Measurements from ENCODE around the gene MSX2.

MSX2 gene

DNA sequence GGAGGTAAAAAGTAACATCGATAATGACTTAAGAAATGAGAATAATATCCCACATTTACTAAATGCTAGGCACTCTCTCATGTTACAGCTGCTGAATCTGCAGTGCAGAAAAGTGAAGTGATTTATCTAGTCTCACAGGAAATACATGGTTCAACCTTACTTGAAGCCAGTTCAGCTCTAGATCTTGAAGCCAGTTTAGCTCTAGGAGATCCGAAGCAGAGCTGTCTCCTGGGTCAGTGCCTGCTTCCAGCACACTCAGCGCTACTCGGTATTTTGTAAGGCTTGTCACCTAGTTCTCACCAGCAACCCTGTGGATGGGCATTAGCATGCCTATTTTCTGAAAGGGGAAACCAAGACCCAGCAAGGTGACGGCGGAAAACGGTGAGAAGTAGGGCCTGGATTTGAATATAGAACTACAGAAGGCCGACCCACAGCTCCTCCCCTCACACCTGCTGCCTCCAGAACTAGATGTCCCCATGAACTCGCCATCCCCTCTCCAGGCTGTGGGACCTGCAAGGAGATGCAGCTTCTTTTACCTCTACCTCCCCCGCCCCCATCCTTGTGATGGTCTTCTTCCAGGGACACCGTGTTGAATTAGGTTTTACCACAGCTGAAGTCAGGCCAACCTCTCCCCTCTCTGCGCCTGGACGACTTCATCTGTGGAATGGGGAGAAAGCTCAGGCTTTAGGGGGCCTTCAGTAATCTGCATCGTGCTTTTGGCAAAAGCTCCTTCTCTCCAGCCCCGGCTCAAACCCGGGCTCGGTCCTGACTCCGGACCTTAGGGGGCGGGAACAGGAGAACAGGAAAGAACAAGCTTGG is 4.4 kb upstream of the MSX2 start:
- FAIRE-seq = no peak

DNA sequence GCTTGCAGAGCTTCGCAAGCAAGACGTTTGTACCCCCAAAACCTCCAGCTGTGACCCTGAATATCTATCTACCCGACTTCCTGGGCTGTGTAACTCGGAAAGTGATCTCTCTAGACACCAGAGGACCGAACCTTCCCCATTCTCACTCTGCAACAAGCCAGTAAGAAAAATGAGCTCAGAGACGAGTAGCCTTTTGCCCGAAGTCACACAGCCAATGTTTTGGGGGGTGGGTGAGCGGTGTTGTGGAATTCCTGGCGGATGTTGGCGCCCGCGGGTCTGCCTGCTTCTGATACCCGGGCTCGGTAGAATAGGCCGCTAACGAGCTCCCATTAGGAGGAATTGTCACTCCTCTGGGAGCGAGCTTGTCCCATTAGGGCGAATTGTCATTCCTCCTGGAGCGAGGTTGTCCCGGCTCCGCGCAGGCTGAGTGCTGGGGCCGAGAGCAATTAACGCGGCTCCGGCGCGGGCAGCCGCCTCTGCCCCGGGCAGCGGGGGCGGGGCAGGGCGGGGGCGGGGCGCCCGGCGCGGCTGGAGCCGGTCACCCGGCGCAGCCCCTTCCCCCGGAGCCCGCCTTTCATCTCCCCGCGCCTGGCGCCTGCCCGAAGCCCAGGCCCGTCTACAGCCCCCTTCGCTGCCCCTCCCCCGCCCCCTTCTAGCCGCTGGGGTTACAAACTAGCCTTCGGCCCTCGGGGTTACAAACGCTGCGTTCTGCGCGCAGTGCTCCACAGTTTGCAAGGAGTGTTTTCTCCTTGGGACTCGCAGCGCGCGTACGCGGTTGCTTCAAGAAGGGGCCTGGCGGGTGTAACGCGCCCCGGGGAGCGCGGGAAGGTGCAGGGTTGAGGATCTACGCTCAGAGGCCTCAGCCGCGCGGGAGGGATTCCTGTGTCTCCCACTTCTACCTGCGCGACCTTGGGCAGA is 3.5 kb upstream of the MSX2 start:
- FAIRE-seq = no peak

- no peak for FAIRE-seq
Observed at GRCh38 chr5:174721530-174722432, 2.6 kb upstream of the MSX2 start.

DNA sequence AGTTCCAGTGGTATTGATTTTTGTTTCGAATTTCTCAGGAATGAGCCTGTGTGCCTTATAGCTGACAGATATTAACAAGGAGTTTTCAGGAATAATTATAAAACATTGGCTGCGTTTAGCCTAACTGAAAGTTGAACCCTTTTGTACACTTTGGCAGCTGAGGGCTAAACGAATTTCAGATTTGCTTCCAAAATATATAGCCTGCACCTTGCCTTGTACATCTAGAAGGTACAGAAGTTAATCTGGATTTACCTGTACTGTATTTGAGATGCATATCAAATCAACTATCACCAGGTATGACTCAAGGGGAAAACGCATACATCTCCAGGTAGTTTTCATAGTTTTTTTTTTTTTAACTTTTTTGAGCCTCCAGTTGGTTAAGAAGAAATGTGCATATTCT is 1.9 kb upstream of the MSX2 start:
- FAIRE-seq = no peak

- no peak for FAIRE-seq
Observed at GRCh38 chr5:174723315-174723978, 935 bp upstream of the MSX2 start.

GRCh38 chr5:174723979-174724483 is 351 bp upstream of the MSX2 start:
- FAIRE-seq = no peak

DNA sequence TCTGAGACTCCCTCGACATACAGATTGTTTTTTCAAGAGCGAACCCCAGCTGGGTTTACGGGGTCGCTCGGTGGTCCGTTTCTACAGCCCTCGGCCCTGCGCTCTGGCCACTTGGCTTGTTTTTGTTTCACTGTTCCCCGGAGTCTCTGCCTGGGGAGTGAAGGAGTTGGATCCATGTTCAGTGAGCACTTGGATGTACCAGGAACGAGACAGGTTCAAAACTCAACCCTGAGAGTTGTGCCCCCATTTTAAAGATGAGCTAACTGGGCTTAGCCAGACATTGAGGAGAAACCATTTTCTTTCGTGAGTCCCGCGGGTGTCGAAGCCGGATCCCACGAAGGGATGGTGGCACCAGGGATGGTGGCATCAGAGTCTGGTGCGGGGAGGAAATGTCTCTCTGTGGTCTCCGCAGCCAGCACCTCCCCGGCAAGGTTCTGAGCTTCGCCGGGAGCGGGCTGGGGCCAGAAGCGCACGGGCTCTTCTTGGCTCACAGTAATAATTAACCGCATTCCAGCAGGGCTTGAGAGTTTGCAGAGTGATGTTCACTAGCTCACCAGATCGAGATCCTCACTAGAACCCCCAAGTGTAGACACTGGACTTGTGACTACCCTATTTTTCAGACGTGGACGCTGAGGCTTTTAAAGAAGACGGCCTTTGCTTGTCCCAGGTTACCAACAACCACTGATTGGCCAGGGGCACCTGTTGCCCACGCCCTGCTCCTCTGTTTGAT is 1.0 kb downstream of the MSX2 start:
- FAIRE-seq = no peak

GRCh38 chr5:174725991-174726601 is 1.7 kb downstream of the MSX2 start:
- no peak for FAIRE-seq

GRCh38 chr5:174726916-174727793 is 2.8 kb downstream of the MSX2 start:
- no peak for FAIRE-seq

DNA sequence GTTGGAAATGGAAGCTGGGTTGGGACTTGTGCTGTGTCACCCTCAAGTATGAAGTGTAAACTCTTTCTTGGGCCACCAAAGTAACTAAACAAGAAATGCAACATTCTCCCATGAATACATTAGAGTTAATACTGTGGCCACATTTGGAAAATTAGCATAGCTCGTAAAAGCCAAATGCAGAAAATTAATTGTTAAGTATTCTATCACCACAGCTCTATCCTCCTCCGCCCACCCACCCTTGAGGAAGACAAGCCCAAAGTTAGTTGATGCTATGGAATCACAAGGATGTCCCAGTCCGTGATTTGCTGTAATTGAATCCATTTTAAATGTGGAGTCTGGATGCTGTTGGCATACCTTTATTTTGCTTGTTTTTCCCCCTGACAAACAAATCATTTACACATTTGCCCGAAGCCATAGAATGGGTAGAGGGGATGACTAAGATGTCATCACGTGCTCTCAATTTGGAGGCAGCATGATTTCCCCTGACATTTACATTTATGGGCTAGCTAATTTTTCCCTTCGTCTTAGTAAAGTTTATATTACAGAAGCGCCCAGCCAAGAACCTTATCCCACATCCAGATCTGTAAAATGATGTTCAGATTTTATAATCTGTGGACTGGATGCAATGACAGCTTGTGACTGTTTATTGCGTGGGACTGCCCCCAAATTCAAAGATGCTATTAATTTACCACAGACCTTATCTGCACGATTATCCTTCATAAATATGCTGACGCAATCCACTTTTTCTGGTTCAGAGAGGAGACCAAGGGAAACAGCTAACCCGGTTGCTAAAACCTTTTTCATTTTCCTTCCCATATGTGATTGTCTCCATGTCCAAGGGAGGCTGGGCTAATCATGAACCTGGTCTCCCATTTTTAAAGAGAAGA is 3.7 kb downstream of the MSX2 start:
- FAIRE-seq = no peak

- no peak for FAIRE-seq
Observed at GRCh38 chr5:174729075-174729680, 4.8 kb downstream of the MSX2 start.

GRCh38 chr5:174731214-174732035 is 7.0 kb downstream of the MSX2 start:
- no peak for FAIRE-seq

DNA sequence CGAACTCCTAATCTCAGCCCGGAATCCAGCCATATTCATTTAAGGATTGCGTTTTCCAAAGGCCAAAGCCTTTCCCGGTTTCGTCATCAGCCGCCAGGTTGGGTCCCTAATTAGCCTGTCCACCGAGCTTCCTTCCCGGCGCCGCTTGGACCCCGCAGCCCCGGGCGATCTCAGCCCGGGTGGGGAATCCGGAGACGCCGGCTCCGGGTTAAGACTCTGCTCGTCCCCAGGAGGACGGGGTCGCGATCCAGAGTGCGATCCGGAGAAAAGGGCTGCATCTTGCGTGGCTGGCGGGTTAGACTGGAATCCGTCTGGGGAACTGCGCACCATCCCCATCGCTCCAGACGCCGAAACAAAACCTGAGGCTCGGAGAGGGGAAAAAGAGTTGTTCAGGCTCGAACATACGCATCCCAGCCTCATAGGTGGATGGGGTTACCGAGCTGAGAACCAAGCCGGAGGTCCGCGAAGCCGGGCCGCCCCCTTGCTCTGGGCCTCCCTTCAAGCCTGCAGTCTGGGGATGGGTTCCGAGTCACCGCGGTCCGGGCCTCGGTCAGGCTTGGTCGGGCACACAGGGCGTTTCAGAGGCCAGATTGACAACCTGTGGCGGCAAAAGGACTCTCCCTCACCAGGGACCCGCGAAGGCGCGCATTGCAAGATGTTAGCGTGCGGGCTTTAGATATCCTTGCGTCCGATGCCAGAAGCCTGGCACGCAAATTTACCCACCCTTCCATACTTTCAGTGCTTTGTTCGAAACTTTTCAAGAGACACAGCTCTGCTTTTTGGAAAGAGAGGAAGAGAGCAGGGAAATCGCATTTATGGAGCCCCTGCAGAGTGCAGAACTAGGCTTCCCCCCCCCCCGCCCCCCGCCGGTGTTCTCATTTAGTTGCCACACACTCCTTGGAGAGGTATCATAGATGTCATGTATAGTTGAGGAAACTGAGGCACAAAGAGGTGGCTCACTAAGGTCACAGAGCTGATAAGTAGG is 7.9 kb downstream of the MSX2 start:
- FAIRE-seq = no peak

- FAIRE-seq = no peak
Observed at GRCh38 chr5:174733091-174733690, 8.8 kb downstream of the MSX2 start.

- FAIRE-seq = no peak
Observed at GRCh38 chr5:174733836-174734235, 9.5 kb downstream of the MSX2 start.
